Effector CD4-positive, alpha-beta T cell (primary cell): Measurements from ENCODE around the gene PIK3R5.
"Not testable (repeated sequence)": the region's sequence is repeated elsewhere in the genome, so short reads cannot be mapped to it uniquely, and the experiment has no call there.

Experiments used
- DNase-seq: peaks from one replicate; pipeline ENCODE4 v3.0.0-alpha.2; 2020

The PIK3R5 gene

DNA sequence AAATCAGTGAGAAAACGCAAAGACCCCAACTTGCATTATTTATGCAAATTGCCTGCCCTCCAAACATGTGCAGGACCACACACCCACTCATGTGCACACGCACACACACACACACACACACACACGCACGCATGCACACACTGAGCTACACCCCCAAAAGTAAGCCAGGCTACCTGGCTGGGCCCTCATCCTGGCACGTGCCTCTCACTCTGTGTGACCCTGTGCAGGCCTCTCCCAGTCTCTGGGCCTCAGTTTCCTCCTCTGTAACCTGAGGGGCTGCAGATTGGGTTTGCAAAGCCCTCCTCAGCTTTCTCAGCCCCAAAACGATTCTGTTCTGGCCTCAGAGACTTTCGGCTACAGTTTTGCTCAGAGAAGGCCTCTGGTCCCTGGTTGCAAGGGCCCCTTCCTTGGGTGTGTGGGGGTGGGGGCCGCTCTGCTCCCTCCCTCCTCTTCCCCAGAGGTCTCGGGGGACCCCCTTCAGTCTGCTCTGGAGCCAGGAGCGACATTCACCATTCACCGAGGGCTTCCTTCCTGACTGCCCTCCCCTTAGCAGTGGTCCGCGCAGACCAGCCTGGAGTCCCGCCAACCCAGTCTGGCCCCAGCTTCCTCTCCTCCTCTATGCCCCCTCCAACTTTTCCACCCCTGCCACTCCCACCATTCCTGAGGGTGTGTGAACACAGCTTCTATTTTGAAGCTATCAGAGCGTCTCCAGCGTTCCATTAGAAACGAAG, 92.6 kb downstream of the PIK3R5 start:
- DNase-seq: no peak

DNA sequence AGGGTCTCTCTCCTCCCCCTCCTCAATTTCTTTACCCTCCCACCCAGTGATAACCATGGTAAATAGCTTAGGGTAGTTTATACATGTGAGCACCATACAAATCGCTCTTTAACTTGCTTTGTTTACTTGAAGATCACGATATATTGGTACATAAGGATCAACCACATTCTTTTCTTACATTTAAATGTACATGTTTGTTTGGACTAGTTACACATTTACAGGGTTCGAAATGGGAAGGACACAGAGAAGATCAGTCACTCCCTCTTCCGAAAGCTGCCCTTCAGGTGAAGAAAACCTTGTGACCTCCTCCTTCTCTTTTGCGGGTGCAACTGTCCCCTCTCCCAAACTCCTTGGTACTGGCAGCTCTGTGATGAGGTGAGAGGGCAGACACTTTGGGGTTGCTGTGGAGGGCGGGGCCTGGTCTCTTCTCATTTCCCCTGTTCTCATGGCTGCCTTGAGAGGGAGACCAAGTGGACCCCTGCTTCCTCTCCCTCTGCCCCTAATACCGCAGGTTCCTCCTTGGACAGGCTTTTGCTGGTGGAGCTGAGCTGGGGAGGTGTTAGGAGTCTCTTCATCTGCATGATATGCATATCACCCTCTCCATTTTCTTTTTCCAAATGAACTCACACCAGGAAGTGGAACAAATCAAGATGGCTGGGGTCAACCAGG, 93.3 kb downstream of the PIK3R5 start:
- DNase-seq: no peak

DNA sequence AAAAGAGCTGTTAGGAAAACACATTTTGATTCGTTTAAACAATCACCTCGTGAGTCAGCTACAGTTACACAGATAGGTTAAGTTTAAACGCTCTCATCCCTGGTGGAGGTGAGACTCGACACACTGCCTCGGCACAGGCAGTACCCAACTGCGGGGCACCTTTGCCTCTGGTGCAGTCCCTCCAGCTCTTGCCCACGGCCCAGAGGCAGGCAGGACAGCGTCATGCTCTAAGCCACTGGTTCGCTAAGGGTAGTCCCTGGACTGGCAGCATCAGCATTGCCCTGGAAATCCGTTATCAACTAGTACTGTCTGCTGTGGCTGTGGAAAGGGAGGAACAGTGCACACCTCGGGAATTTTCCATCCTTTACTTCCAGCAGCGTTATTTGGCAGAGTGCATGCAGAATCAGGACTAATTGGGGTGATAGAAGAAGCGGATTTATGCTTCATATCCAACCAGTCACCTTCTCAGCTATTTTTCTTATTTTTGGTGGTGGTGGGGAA, 94.4 kb downstream of the PIK3R5 start:
- DNase-seq: no peak

DNA sequence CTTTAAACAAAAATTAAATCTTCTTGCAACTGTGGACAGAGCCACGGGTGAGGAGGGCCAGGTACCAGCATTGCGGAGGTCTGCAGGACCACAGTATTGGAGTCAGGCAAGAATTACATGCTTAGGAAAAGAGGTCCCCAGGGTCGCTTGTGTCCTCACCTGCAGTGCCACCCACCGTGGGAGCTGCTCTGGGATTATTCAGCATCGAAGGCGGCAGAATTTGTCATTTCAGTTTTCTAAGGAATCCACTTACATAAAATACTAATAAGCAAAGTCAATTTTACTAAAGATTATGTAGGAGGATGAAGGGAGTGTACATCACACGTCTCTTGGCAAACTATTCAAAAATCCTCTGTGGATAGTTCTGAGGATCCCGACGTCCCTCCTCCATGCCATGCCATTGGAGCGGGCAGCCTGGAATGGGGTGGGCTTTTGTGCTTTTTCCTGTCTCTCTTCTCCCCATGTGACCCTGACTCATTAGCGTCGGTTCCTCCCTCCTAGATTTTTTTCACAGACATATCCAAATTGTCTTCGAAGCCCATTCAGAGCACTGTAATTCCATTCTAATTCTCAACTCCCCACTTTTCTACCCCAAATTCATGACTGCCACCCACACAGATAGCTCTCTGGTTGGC, 95.0 kb downstream of the PIK3R5 start:
- no peak for DNase-seq

DNA sequence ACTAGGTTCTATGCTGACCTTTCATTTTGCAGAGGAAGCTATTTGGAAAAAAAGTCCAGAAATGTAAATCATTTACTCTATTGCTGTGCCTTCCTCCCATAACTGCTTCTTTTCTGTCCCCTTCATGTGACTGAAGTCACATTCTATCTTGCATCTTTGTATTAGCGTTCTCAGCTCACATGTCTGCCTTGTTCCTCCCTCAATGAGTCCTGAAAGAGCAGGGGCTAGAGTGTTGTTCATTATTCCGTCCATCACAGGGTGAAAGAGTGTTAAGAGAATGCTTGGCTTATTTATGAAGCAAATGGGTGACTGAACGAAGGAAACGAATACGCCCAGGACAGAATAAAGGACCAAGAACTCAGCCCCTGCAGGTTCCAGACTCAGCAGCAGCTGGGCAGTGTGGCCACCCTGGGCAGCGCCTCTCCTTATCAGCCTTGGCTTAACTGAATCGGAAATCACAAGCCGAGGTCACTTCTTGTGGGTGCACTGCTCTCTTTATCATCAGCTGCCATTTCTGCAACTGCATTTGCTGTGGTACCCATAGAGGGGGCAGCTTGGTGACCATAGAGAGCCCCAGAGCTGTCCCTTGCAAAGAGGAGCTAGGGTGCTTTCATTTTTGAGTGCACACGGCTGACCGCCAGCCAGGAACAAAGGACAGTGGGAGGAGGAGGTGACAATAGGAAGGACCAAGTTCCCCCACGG, 96.2 kb downstream of the PIK3R5 start:
- no peak for DNase-seq

DNA sequence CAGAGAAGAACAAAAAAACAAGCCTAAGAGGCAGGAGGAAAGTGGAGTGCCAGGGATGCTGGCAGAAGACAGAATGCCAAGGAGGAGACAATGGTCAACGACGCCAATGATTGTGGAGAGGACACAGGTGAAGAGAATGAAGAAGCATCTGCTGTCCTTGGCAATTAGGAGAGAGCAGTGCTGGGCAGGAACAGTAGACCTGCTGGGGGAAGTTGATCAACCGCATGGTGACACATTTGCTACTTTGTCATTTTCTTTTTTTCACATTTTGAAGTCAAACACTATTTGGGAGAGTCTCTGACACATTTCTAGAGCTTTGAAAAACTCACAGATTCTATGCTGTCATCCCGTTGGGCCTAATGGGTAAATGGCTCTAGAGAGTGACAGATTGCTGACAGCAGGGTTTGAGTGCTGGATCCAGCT, 97.0 kb downstream of the PIK3R5 start:
- no peak for DNase-seq

DNA sequence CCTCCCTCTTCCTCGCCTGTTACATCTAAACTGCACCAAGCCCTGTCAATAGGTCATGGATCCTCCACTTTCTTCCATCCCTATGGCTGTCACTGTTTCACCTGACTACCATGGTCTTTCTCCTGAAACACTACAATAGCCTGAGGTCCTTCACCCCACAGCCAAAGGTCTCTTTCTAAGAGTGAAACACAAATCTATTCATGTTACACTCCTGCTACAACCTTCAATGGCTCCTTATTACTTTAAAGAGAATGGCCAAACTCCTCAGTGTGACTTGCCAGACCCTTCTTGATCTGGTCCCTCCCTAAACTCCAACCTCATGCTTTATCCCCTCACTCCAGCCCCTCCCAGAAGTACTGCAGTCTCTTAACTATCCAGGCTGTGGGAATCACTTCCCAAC, 97.4 kb downstream of the PIK3R5 start:
- DNase-seq: no peak

DNA sequence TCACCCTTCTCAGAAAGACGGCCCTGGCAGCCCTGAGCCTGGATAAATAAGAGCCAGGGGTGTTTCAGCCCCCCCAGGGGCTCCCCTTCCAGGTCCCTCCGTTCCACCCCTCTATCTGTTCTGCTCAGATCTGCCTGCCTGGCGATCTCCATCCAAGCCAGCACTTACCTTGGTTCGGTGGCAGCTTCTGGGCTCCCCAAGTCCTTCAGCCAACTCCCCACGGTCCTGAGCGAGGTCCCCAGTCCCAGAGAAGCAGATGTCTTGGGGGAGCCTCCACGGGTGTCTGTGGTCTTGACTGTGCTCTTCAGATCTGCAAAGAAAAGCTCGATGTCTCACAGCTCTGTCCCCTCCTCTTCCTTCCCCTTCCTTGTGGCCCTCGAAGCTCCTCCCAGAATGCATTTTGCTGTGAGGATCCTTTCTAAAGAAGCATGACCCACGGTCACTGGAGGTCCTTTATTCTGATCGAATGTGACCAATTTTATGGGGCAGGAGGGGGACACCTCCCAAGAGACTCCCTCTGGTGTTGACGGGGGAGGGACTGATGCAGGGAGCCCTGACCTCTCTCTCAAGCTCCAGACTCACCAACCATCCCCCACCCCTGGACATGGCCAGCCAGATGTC, 98.0 kb downstream of the PIK3R5 start, which contains the start of gene PIK3R6:
TSS of gene PIK3R6 (minus strand) at position 314 of the 621 bp plus-strand sequence. CDS start 17,880 bp downstream, outside the sequence.
- no peak for DNase-seq

DNA sequence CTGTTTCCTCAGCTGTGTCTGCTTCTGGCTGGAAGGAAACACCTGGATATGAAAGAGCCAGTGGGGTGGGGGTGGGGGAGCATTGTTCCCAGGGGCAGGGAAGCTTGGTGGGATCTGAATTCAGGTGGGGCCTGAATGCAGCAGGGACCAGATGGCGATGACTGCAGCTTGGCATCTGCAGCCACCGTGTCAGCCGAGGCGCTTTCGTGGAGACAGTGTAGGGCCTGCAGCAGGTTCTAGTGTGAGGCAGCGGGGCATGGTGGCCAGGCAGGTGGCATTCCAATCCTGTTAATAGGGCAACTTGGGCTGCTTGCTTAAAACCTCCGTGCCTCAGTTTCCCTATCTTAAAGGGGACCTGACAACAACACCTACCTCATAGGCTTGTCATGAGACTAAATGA, 99.7 kb downstream of the PIK3R5 start:
- DNase-seq: no peak

DNA sequence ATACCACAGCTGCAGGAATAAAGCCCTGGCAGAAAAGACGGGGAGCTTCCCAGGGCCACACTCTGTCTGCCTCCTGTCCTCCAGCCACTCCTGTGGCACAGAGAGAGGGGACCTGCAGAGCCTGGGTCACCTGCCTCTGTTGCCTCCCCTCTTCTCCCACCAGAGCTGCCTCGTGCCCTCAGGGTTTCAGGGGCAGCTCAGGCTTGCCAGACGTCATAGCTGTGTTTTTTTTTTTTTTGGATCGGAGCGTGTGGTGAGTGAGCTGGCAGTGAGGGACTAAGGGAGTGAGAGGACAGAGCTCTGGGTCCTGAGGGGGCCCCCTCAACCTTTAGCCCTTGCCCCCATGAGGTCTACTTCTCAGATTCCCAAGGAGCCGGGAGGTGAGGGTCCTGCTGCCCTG, 100.1 kb downstream of the PIK3R5 start:
- DNase-seq: no peak

DNA sequence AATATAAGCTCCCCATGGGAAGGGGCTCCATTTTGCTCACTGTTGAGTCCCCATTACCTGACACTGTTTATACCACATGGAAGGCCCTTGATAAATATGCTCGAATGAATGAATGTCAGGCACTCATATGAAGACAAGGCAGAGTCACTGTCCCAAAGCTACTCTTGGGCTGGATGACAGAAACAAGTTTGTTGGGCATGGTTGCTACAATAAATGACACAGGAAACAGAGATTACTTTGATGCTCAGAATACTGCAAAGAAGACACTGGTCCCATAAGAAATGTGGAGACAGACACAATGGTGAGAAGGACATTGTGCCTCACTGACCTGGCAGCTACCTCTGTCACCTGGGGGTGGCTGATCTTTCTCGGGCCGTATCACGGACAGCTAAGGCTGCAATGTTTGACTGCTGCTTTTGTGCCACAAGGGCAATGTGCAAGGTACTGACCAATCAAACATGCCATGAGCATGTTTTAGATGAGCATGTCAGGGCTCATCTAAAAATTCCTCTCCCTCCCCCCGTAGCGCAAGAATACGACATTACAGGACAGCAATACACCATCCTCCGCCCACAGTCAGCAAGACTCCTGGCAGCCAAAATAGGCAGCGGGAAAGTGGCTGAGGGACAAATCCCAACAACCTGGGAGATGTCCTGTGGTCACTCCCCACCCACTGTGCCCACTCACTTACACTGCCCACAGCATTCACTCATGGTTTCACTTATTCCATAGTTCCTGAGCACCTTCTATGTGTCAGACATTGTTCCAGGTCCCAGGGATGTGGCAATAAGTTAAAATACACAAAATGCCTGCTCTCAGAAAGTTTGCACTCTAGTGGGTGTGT, 103.1 kb downstream of the PIK3R5 start:
- no peak for DNase-seq

DNA sequence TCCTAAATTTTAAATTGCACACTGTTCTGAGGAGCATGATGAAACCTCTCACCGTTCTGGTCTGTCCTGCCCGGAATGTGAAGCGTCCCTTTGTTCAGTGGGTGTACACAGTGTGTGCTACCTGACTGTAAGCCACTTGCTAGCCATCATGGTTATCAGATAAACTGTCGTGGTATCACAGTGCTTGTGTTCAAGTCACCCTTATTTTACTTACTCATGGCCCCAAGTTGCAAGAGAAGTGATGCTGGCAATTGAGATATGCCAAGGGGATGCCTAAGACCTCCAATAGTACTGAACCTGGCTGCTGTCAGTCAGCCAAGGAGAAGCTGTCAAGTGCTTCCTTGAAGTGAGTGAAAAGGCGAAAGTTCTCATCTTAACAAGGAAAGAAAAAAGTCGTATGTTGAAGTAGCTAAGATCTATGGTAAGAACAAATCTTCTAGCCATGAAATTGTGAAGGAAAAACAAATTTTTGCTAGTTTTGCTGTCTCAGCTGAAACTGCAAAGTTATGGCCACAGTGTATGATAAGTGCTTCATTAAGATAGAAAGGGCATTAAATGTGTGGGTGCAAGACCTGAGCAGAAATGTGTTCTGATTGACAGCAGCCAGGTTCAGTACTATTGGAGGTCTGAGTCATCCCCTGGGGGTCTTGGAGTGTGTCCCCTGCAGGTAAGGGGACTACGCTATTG, 103.9 kb downstream of the PIK3R5 start:
- no peak for DNase-seq

DNA sequence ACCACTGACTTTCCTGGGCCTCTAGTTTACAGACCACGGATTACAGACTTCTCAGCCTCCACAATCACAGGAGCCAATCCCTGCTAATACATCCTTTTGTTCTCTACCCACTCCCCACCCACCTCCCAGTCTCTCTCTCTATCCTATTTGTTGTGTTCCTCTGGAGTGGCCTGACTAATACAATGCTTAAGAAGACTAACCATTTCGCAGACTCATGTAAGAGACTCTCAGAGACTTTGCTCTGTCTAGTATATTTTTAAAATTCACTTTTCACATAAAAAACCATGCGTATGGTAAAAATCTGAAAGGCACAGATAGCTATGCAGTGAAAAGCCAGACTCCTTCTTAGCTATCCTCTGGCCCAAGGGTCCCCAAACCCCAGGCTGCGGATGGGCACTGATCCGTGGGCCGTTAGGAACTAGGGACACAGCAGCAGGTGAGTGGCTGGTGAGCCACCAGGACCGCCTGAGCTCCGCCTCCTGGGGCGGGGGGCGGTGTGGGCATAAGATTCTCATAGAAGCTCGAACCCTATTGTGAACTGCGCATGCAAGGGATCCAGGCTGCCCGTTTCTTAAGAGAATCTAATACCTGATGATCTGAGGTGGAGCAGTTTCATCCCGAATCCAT, 105.6 kb downstream of the PIK3R5 start:
- no peak for DNase-seq

DNA sequence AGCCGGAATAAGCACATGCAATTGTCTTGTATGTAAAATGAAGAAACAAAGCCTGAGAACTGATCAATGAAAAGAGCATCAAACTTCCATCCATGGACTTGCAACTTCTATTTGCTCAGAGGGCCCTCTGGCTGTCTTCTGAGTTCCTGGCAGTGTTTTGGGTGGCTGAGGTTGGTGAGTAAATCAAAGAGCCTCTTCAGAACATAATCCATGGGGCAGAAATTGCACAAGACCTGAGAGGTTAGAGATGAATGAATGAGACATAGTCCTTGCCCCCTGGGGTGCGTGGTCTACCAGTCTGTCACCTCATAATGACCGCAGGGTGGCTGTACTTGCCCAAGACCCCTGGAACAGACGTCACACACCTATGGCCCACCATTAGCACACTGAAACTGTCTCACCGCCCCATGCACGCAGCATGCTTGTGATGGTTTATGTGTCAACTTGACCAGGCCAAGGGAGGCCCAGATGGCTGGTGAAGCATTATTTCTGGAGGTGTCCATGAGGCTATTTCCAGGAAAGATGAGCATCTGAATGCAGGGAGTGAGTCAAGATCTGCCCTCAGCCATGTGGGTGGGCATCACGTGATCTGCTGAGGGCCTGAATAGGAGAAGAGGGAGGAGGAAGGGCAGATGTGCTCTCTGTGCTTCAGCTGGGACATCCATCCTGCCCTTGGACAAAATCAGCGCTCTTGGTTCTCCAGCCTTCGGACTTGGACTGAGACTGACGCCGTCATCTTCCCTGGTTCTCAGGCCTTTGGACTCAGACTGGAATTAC, 106.3 kb downstream of the PIK3R5 start:
- no peak for DNase-seq

DNA sequence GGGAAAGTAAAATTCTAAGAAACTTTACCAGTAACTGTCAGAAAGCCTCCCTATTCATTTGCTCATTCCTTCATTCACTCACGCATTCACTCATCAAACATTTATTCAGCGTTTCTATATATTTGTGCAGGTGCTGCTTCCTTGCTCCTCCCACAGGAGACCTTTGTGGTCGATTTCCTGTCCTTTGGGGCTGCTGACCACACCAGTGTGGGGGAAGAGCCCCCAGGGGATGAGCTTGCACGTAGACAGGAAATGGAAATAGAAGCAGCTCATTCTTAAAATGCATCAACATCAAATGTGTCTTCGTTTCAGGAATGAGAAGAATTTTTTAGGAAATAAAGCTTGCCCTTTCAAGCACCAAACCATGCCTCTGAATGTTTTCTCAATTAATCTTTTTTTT, 107.6 kb downstream of the PIK3R5 start:
- DNase-seq: no peak

DNA sequence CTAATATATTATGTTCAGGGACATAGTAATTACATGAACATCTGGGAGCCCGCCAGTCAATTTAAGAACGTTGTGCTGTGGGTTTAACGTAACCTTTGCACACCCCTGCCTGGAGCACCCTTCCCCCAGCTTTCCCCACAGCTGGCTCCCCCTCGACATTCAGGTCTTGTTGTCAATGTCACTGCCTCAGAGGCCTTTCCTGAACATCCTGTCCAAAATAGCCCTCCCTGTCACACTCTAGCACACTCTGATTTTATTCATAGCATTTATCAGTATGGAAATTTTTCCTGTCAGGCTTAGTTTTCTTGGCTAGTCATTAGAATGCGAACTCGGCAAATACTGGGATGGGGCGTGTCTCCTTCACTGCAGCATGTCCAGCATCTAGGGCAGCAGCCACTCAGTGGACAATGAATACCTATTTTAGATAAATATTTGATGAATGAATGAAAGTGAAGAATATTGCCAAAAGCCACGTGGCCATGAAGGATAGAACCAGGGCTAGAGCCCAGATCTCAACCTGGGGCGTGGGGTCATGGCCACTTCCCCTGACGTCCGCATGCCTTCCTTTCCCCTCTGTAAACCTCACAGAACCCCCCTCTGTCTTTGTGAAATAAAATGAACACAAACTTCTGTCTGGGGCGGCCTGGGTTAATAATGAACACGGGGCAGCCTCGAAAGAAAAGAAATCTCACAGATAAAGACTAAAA, 108.5 kb downstream of the PIK3R5 start:
- no peak for DNase-seq

DNA sequence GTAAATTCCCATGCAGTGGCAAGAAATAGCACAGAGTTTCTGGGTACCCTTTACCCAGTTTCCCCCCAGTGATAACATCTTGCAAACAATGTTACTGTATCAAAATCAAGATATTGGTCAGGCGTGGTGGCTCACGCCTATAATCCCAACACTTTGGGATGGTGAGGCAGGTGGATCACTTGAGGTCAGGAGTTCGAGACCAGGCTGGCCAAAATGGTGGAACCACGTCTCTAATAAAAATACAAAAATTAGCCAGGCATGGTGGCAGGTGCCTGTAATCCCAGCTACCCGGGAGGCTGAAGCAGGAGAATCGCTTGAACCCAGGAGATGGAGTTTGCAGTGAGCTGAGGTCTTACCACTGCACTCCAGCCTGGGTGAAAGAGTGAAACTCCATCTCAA, 109.3 kb downstream of the PIK3R5 start:
- not testable (repeated sequence) for DNase-seq

DNA sequence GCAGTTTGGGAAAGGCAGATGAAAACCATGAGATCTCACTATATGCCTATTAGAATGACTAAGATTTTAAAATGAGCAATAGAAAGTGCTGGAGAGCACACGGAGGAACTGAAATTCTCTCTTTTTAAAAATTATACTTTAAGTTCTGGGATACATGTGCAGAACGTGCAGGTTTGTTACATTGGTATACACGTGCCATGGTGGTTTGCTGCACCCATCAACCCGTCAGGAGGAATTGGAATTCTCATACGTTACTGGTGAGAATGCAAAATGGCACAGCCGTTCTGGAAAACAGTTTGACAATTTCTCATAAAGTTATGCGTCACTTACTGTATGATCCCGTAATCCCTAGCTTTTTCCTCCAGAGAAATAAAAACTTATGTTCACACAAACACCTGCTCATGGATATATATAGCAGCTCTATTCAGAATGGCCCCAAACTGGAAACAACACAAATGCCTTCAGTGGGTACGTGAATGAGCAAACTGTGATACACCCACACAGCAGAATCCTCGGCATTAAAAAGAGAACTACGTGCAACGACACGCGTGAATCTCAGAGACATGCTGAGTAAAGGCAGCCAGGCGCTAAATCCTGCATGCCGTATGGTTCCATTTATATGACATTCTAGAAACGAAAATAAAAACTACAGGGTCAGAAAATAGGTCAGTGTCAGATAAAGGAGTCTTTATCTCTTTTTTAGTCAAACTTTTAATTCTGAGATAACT, 109.9 kb downstream of the PIK3R5 start:
- no peak for DNase-seq
